NCI-H2107 (cell line): ENCODE results near the gene TENM4.
"Not testable (repeated sequence)": the region's sequence is repeated elsewhere in the genome, so short reads cannot be mapped to it uniquely, and the experiment has no call there.

ENCODE experiments used
- DNase-seq: peaks from one replicate; lab custom pipeline; 2025; lab: John Stamatoyannopoulos, UW

The TENM4 gene

DNA sequence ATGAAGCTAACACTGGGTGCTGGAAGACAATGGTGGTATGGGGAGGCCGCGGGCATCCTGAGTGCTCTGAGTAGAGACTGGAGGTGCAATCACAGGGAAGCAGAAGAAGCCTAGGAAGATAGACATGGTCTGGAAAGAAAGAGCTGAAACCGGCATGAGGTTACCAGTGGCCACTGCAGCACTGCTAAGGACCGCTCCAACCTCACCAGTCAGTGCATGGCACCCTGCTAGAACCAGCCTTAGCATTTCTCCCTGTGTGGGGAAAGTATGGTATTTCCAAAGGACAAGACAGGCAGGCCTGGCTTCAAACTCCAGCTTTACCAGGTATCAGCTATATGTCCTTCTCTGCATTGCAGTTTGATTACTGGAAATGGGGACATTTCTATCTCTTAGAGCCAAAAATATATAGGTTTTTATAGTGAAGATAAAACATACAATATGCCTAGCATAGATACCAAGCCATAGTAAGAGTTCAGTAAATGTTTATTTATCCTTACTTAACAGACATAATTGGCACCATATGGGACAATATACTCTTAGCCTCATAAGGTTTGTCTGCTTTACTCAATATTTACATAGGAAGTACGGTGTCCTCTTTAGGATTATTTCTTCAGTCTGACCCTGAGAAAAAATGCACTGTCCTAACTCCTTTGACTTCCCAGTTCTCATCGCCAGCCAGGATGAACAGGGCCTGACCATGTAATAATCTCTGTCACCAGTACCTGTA is 231.1 kb downstream of the TENM4 start:
- no peak for DNase-seq

GRCh38 chr11:79208126-79208525 is 232.7 kb downstream of the TENM4 start:
- no peak for DNase-seq

DNA sequence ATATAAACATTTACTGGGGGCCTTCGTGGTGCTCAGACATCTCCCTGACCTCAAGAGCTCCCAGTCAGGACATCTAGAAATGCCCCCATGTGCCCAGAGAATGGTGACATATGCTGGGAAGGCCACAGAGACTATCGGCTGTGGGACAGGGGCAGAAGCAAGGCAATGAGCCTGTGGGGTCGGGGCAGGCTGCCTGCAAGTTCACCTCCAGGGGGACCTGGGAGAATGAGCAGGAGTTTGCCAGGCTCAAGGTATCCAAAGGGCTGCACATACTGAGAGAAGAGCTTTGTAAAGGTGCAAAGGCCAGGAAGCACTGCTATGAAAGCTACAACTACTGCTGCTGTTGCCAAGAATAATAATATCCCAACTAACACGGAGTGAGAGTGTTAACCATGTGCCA is 233.9 kb downstream of the TENM4 start:
- DNase-seq, result no peak

GRCh38 chr11:79205786-79206185 is 235.0 kb downstream of the TENM4 start:
- DNase-seq, result no peak

DNA sequence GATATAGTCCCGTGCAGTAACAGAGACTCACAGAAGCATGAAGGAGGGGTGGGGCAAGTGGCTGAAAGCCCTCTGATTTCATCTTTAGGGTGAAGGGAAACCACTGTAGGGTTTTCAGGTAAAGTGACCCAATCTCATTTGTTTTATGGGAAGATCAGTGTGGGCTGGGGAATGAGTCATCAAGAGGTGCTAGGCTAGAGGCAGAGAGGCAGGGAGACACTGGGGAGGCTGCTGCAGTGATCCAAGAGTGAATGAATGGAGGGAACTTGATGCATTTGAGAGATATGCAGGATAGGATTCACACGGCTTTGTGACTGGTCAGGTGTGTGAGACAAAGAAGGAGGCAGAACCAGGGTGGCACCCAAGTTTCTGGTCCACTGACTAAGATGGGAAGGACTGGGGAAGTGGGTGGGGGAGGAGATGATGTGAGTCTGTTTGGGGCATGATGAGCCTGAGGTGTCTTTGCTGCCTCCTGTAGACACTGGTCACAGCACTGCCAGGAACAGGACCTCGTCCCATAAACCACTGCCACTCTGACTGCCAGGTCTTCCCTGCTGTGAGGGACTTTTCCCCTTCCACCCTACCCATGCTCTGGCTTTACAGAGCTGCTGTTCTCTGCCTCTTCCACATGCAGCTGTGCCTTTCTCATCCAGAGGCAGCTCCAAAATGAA is 239.0 kb downstream of the TENM4 start:
- DNase-seq, result no peak

GRCh38 chr11:79200398-79201070 is 240.3 kb downstream of the TENM4 start:
- no peak for DNase-seq

- DNase-seq, result no peak
These were observed 241.0 kb downstream of the TENM4 start for GRCh38 chr11:79199729-79200354.

- DNase-seq, result no peak
These were observed 242.0 kb downstream of the TENM4 start for GRCh38 chr11:79198898-79199250.

GRCh38 chr11:79198203-79198897 is 242.5 kb downstream of the TENM4 start:
- no peak for DNase-seq

- no peak for DNase-seq
These were observed 243.9 kb downstream of the TENM4 start for GRCh38 chr11:79196950-79197349.

GRCh38 chr11:79195209-79195608 is 245.6 kb downstream of the TENM4 start:
- no peak for DNase-seq

DNA sequence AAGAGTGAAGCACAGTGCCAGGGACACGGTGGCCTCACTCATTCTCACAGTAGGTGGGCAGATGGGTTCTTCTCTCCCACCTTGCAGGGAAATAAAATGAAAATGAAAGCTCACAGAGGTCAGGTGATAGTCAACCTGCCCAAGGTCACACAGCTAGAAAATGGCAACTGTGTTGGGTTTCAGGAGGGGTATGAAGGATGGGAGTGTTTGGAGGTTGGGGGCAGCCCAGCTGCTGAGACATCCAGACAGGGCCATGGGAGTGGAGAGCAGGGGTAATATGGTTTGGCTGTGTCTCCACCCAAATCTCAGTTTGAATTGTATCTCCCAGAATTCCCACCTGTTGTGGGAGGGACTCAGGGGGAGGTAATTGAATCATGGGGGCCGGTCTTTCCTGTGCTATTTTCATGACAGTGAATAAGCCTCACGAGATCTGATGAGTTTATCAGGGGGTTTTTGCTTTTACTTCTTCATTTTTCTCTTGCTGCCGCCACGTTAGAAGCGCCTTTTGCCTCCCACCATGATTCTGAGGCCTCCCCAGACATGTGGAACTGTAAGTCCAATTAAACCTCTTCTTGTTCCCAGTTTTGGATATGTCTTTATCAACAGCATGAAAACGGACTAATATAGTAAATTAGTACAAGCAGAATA is 247.0 kb downstream of the TENM4 start:
- no peak for DNase-seq

DNA sequence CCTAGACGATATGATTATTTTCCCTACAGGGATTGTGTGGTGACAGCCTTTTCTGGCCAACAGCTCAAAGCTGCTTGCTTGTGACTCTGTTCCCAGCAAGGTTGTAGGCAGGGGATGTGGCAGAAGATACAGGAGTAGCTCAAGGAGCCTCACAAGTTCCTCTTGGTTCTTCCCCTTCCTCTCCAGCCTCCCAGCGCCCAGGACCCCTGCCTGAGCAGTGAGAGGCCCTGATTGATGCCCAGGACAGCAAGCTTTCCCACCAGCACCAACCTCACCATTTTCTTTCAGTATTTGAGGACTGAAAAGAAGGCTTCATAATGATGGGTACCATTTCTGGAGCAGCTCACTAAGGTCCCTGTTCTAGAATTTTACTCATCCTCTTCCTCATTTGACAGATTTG is 248.0 kb downstream of the TENM4 start:
- no peak for DNase-seq

GRCh38 chr11:79191716-79192115 is 249.1 kb downstream of the TENM4 start:
- DNase-seq, result not testable (repeated sequence)

DNA sequence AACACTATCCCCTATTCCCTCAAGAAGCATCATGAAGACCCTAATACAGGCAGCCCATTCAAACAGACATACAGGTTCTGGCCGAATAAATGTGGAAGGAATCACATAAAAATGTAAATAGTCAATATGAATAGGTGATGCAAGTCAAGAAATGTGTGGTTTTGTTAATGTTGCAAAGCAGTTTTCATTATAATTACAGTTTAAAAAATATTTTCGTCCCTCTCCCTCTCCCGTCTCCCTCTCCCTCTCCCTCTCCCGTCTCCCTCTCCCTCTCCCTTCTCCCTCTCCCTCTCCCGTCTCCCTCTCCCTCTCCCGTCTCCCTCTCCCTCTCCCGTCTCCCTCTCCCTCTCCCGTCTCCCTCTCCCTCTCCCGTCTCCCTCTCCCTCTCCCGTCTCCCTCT is 250.3 kb downstream of the TENM4 start:
- DNase-seq, result not testable (repeated sequence)

- no peak for DNase-seq
These were observed 251.2 kb downstream of the TENM4 start for GRCh38 chr11:79189601-79190000.

DNA sequence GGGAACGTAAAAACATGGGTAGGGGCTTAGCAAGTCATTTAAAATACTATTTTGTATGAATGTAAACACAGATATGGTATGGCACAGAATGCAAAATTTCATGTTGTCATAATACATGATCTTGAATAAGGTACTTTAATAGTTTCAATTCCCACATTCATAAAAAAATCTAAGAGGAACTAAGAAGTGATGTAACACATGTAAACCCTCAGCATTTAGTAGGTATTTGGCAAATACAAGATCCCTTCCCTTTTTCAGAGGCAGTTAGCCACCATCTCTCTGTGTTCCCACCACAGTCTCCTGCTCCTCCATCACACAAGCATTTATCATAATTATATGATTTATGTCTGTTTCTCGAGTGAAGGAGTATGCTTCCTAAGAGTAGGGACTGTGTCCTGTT is 251.8 kb downstream of the TENM4 start:
- no peak for DNase-seq

DNA sequence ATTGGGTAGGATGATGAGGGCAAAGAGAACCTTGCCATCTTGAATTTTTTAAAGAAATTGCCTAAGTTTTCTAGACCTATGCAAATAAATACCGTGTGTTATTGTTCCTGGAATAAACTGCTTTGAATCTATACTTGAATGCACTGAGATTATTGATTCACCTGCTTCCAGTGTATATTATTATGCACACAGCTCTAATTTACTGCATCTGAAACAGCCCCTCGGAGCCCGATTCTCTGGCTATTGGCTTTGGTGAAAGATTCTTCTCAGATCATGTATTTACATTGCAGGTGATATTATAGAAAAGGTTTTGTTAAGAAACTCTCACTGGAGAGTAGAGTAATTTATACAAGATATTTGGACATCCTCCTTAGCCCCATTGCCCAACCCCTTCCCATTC is 254.2 kb downstream of the TENM4 start:
- no peak for DNase-seq

DNA sequence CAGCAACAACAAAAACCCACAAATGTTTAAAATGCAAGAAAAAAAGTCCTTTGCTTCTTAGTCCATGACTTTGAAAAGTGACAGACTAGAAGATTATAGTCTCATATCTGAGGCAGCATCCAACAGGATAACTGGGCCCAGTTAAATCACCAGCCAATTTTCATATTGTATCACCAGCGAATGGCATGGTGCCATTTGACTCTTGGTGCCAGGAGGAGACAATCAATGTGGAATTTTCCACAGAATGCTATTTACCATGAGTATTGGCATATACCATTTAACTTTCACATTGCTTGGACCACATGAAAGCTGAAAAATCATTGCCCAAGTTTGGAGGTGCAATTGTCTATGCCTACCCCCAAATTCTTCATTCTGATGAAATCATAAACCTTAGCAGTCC is 255.5 kb downstream of the TENM4 start:
- DNase-seq, result no peak

DNA sequence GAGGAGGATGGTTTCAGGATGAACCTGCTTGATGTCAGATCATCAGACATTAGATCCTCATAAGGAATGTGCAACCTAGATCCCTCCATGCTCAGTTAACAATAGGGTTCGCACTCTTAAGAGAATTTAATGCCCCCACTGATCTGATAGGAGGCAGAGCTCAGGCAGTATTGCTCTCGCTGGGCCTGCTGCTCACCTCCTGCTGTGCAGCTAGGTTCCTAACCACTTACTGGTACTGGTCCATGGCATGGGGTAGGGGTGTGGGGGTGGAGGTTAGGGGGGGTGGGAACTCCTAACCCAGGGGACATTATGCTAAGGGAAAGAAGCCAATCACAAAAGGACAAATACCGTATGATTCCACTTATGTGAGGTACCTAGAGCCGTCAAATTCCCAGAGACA is 256.5 kb downstream of the TENM4 start:
- DNase-seq, result no peak

GRCh38 chr11:79182794-79183193 is 258.0 kb downstream of the TENM4 start:
- no peak for DNase-seq

- no peak for DNase-seq
These were observed 261.7 kb downstream of the TENM4 start for GRCh38 chr11:79179087-79179486.
